ENCODE measurements around the gene CHMP2A.

CHMP2A gene

GRCh38 chr19:58569943-58570670 is 15.2 kb upstream of the CHMP2A start:
- DNase-seq (ENCODE audit: low read depth, low spot score) = no peak

DNA sequence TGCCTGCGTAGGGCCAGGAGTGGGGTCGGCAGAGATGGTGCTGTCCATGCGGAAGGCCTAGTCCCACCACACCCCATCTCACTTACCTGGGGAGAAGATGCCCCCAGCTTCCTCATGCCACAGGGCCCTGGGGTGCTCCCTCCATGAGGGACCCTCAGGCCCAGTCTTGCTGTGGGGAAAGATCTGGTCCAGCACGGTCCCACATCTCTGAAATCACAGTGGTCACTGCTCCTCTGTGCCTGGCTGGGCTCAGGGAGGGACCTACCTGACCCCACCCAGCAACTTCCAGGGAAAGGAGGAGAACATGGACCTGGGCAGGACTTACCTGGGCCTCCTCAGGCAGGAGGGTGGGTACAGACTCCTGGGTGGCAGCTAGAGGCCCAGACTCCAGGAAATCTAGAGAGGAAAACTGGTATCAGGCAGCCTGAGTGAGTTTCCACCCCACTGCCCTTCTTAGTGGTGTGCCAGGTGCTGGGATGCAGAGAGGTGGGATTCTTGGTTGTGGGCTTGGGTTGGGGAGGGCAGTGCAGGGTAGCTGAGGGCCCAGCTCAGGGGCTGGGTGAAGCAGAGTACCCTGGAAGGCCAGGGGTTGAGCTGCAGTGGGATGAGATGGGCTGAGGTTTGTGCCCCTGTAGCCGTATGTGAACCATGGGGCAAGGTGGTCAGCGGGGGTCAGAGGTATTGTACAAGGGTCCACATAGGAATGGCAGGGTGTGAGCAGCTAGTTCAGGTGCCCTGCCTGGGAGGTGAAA is 14.5 kb upstream of the CHMP2A start:
- DNase-seq (ENCODE audit: low read depth, low spot score) = no peak

DNA sequence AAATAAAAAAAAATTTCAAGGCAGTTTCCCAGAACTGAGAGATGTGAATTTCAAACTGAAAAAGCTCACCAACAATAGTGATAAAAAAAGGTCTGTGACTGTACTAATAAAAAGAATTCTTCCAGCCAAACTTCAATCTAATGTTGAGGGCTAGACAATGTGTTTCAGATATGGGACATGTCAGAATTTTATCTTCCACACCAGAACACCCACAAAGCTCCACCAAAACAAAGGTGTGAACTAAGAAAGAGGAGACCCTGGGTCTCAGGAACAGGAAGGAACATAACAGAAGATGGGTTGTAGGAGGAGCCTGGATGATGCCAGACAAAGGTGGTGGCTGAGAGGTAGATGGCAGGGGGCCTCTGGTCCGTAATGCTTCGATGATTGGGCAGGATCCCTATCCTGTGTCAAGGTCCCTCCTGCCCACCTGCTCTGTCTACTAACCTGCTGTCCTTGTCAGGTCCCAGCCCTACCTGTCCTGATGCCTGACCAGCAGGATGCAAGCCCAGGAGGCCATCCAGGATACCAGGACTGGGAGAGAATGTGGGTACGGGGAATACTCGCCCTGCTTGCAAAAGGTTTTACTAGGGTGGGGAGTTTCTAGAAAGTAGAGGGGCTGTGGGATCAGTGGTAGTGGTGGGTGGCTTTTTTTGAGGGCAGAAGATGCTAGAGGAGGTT is 13.7 kb upstream of the CHMP2A start:
- no peak for DNase-seq (ENCODE audit: low read depth, low spot score)

DNA sequence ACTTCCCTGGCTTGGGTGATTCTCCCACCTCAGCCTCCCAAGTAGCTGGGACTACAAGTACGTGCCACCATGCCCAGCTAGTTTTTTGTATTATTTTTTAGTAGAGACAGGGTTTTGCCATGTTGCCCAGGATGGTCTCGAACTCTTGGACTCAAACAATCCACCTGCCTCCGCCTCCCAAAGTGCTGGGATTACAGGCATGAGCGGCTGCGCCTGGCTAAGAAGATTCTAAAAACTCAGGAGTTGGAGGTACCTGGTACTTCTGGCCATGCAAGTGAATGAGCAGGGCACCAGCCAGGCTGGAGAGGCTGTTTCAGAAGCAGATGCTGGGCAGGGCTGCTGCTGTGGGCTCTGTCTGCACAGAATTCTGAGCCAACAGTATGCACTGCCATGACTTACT is 12.1 kb upstream of the CHMP2A start:
- DNase-seq (ENCODE audit: low read depth, low spot score) = no peak

DNA sequence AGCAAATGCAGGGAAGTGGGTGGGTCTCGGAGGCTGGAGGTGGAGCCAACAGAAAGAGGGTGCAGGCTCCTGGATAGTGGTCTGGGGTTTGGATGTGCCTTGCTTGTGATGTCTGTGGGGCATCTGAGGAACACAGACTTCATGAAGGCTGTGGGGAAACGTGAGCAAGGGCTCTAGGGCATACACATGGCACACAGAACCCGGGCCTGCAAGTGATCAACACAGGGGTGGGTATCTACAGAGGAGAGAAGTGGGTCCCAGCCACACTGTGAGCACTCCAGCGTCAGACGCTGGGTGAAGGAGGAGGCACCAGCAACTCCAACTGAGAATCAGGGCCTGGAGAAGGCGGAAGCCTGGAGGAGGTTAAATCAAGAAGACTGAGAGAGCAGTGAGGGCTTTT is 8.9 kb upstream of the CHMP2A start:
- no peak for DNase-seq (ENCODE audit: low read depth, low spot score)

- DNase-seq (ENCODE audit: low read depth, low spot score) = no peak
These were observed 8.2 kb upstream of the CHMP2A start for GRCh38 chr19:58563034-58563573.

GRCh38 chr19:58562122-58563033 is 7.5 kb upstream of the CHMP2A start:
- no peak for DNase-seq (ENCODE audit: low read depth, low spot score)

DNA sequence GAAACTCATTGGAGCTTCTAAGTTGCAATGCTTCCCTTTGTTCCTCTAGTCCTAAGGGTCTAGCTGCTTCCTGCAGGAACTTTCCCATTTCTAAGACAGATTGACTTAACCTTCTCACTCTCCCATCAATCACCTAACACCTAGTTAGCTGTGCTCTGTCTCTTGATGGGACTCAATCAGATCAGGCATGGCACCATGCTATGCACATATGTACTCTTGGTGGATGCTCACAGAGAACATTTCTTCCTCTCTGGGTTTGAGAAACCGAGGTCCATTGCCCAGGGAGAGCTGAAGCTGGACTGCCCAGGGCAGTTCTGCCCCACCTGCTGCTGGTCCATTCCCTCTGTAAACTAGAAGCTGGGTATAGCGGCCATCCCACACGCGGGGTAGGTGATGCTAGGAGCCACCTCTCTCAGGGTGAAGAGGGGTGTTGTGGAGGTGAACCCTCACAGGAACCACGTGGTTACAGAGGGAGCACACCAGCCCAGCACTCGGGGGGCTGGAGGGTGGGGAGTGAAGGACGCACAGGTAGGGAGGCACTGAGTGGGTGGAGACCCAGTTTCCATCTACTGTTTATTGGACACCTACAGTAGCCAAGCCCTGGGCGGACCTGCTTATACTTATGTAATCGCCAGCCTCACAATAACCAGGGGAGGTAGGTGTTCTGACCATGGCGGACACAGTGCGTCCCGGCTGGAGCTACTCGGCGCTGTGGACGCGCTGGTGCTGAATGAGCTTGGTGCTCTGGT is 6.6 kb upstream of the CHMP2A start:
- DNase-seq (ENCODE audit: low read depth, low spot score) = no peak

GRCh38 chr19:58560921-58561320 is 6.0 kb upstream of the CHMP2A start:
- DNase-seq (ENCODE audit: low read depth, low spot score) = no peak

DNA sequence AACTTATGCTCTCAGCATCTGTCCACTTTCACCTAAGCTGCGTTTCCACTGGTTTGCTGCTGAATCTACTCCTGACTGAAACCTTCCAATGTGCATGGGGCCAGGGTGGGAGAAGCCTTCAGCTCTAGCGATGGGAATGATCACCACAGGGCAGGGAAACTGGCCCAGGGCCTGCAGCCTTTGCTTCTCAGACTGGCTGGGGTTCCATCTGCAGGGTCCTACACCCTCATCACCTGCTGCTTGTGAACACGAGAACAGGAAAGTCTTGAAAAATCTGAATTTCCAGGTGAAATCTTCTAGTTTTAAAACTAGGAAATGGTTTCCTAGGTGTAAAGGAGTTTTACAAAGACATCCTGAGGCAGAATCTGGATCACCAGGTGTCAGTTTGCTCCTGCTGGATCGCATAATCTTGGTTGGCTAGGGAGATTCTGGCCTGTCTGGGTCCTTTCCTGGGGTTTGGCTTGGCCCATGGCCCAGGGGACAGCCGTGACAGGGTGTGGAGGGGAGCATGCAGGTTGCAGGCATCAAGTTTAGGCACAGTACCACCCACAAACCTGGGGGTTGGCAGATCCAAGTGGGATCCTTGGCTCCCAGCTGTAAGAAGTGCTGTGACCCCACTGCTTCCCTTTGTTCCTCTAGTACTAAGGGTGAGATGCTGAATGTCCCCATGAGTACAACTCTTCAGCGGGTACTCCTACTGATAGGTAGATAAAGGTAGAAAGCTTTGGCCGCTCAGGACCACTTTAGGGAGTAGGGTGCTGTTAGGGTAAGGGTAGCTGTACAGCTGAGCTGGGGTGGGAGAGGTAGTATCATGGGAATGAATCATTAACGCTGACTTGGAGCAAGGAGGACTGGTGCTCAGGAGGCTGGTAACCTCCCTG is 5.3 kb upstream of the CHMP2A start:
- no peak for DNase-seq (ENCODE audit: low read depth, low spot score)

- no peak for DNase-seq (ENCODE audit: low read depth, low spot score)
These were observed 4.5 kb upstream of the CHMP2A start for GRCh38 chr19:58559275-58560006.

DNA sequence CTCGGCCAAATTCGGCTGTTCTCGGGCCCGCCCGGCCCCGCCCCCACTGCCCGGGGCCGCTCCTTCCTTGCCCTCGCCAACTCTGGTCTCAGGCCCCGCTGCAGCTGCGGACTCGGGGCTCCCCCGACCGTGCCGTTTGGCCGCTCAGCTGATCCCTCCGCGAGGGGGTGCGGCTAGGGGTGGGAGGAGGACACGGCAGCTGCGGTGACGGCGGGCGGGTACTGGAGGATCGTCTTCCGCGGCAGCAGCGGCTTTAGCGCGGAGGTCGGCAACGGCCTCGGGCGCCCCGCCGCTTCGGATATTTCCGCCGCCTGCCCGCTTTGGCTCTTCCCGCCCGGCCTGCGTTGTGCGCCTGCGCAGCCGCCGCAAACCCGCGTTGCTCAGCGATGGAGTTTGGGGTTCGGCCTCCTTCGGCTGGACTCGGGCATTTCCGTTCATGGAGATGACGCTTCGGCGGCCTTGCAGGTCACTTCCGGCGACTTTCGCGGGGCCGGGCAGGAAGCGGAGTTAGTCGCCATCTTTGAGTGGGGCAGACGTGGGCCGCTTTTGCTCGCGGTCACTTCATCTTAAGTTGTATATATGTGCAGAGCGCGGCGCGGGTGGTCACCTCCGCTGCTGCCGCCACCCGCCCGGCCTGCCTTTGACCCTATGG is 3.8 kb upstream of the CHMP2A start:
- peak; percentile 97 for DNase-seq (ENCODE audit: low read depth, low spot score)

DNA sequence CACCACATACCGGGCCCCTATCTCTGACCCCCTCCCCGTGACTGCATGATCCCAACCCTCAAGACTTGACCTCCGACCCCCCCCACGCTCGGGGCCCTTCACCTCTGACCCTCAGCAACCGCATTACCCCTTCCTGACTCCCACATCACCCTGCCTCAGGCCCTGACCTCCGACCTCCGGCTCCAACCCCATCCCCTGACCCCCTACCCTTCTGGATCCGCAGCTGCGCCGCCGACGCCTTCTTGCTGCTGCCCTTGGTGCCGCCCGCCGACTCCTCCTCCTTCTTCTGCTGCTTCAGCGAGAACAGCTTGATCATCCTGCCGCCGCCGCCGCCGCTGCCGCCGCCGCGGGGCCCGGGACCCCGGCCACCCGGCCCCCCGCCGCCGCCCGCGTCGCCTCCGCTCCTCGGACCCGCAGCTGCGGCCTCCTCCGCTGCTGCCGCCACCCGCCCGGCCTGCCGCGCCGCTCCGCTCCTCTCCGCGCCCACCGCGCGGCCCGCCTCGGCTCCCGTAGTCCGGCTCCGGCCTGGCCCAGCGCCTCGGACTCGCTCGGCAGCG is 3.2 kb upstream of the CHMP2A start, which contains the start of gene UBE2M:
Gene UBE2M, minus strand, starts transcription at position 546 of the 557 bp plus-strand sequence. Its CDS starts 230 bp downstream, at position 316.
- no peak for DNase-seq (ENCODE audit: low read depth, low spot score)

DNA sequence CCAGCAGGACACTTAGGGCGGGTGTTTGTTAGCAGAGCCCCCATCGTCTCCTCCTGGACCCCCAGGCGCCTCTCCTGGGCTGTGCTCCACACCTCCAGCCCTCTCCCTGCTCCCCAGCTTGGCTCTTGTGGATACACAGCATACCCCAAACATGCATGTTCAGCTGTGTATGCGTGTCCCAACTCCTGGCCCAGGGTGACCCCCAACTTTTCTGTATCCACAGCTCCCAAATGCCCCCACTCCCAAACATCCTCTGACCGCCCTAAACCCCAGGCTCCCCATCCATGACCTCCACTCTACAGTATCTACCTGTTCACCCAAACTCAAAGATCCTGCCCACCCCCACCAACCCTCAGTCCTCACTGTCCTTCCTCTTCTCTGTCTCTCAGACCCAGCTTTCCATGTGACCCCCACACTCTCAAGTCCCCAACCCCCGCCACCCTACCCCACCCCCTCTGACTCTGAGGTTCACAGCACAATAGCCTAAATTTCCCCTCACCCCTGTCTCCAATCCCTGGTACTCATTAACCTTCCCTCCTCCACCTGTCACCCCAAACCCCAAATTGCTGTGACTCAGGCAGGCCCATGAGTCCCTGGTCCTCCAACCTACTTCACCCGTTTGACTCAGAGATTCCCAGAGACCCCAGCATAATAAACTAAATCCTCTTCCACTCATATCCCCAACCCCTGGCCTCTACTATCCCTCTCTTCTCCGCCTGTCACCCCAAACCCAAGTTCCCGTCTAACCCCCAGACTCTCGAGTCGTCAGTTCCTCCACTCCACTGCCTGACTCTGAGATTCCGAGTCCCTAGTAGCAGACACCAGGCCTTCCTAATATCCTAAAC is 2.5 kb upstream of the CHMP2A start:
- no peak for DNase-seq (ENCODE audit: low read depth, low spot score)

- DNase-seq (ENCODE audit: low read depth, low spot score) = no peak
These were observed 1.8 kb upstream of the CHMP2A start for GRCh38 chr19:58556622-58557220.

- no peak for DNase-seq (ENCODE audit: low read depth, low spot score)
These were observed 1.2 kb upstream of the CHMP2A start for GRCh38 chr19:58555920-58556621.
